ENCODE data around the gene HOXA9. TPM values are rescaled to one million over a fixed set of nuclear protein-coding genes. Genes with fewer than 3 reads are reported as not detected.

Gene HOXA9
- total RNA-seq, 1 experiment from 2014 or later = 91.0 TPM

DNA sequence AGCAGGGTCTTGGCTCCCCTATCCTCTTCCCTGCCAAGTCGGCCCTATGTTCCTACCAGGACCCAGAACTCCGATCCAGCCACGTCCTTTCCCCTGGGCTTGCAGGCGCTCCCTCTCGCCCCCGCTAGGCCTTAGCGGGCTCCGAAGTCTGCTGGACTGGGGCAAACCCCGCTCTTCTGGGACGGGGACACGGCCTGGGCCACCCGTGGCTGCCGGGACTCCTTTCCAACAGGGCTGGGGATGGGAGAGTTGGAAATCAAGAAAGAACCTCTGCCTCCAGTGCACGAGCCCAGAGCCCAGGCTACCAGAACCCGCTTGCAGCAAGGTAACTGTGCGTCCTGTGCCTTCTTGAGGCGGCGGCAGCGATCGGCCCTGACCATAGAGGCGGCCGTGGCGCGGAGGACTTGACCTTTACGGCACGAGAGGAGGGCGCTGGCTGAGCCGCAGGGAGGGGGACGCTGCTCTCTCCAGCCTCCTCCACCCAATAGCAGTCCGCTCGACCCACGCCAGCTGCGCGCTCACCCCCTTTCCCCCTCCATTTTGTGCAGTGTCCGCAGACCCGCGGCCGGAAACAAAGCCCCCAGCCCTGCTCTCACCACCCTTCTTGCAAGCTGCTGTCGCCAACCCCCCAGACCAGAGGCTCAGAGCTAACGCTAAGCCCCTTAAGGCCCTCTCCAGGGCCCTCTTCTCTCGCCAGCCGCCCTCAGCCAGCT, 26.7 kb upstream of the HOXA9 start:
- Histone ChIP-seq H3K27me3 (ENCODE audit: insufficient read depth, low read length) (no peaks in the 10 kb centered on the region), H3K36me3 (ENCODE audit: control insufficient read depth in 1 of 2, insufficient read depth in 2 of 2, low read length in 2 of 2) (no peaks in the 10 kb centered on the region), H3K79me2 (ENCODE audit: insufficient read depth, low read length) (no peaks in the 10 kb centered on the region), H3K9me2 (ENCODE audit: insufficient read depth) (no peaks in the 10 kb centered on the region), H3K9me3 (ENCODE audit: control insufficient read depth in 1 of 2, insufficient read depth in 1 of 2, low read depth in 1 of 2, low read length in 2 of 2) (no peaks in the 10 kb centered on the region), H3K9ac (ENCODE audit: low read length) (no peak overlapping the region), H3K27ac (ENCODE audit: low read depth, low read length) (no peak overlapping the region), H3K4me1 (ENCODE audit: control insufficient read depth in 1 of 2, insufficient read depth in 2 of 2, low read length in 2 of 2) (no peaks in the 10 kb centered on the region), H3K4me2 (ENCODE audit: low read length) (no peak overlapping the region), H3K4me3 (replicated peaks in 1 of 2; ENCODE audit: low read depth in 1 of 2, low read length in 2 of 2) (no peak overlapping the region), H2AFZ (ENCODE audit: low read depth, low read length, poor library complexity, severe bottlenecking) (no peak overlapping the region), H4K20me1 (ENCODE audit: insufficient read depth) (no peaks in the 10 kb centered on the region)
- TF ChIP-seq POLR2A (IDR thresholded peaks at IDR 0.05; ENCODE audit: borderline replicate concordance, extremely low read depth, insufficient read depth, insufficient read length) (no peak), EGR1 (IDR thresholded peaks at IDR 0.05; ENCODE audit: low read depth) (no peak), ATF3 (IDR thresholded peaks at IDR 0.05) (no peak), JUND (IDR thresholded peaks at IDR 0.05) (no peak), CTCF (IDR thresholded peaks at IDR 0.05 in 2 of 3, conservative IDR thresholded peaks at IDR 0.05 in 1 of 3; ENCODE audit: borderline replicate concordance in 1 of 3, insufficient read depth in 1 of 3, low read depth in 2 of 3, low read length in 2 of 3) (no peak), ELF1 (IDR thresholded peaks at IDR 0.05; ENCODE audit: borderline replicate concordance, low read depth) (no peak), YY1 (IDR thresholded peaks at IDR 0.05; ENCODE audit: extremely low read depth, insufficient replicate concordance, low read depth, low read length) (no peak), REST (IDR thresholded peaks at IDR 0.05; ENCODE audit: low read depth) (no peak), FOSL1 (IDR thresholded peaks at IDR 0.05; ENCODE audit: low read depth) (no peak), TCF7L2 (IDR thresholded peaks at IDR 0.05; ENCODE audit: borderline replicate concordance, extremely low read depth, insufficient read depth, insufficient read length) (no peak), CEBPB (IDR thresholded peaks at IDR 0.05; ENCODE audit: low read depth) (no peak), EZH2phosphoT487 (IDR thresholded peaks at IDR 0.05; ENCODE audit: borderline replicate concordance) (no peak), MAX (IDR thresholded peaks at IDR 0.05) (no peak), ZNF274 (IDR thresholded peaks at IDR 0.05; ENCODE audit: low read depth, low read length) (no peak), SRF (IDR thresholded peaks at IDR 0.05; ENCODE audit: low read depth) (no peak), RAD21 (IDR thresholded peaks at IDR 0.05; ENCODE audit: low read depth) (no peak), CBX3 (IDR thresholded peaks at IDR 0.05; ENCODE audit: low read depth) (no peak), POLR2AphosphoS5 (IDR thresholded peaks at IDR 0.05; ENCODE audit: low read depth, low read length) (no peak)
- ATAC-seq (no peak), DNase-seq (ENCODE audit: low read depth, low spot score) (no peak)
- intact Hi-C loops (cut with micrococcal nuclease) = loop anchor here (10.0 kb wide), 2 partner anchors 553 to 1433 kb away; partner anchors contain the start of gene TAX1BP1
- RAD21 ChIA-PET (ENCODE audit: low non-redundant PET in 1 of 2, low total read pairs in 2 of 2, uncharacterized antibody in 2 of 2, unreplicated experiment in 2 of 2) = no interaction called here
- no TSS peak for BruUV-seq (replicated peaks)
- CTCF ChIA-PET = interaction anchor here (0.9 kb wide), 1 partner anchor 12 kb away, joined by 3 read pairs; no protein-coding TSS in a partner anchor
- POLR2A ChIA-PET = no interaction called here
